Neural cell (in vitro differentiated cells): ENCODE data around the gene PACS1. TPM values are rescaled to one million over a fixed set of nuclear protein-coding genes. Genes with fewer than 3 reads are reported as not detected.

Experiments used
- H2AFZ ChIP-seq: fragments of 200-600, 300-800 bp; sonication (generic), shearing (Covaris generic); 2 replicates; pipeline ENCODE4 v1.6.0; 2014; ENCODE audit warnings: low read depth, mild to moderate bottlenecking, antibody characterized with exemption, low read length, moderate library complexity
- H3F3A ChIP-seq: fragments of 200-600 bp; shearing (Covaris generic); 2 replicates; pipeline ENCODE4 v1.6.1; 2016; ENCODE audit warnings: mild to moderate bottlenecking, moderate library complexity, mixed read lengths, antibody characterized with exemption, low read length; ENCODE audit not compliant: insufficient read depth, poor library complexity, severe bottlenecking
- H3K27ac ChIP-seq: fragments of 200-600, 300-800 bp; sonication (generic), shearing (Covaris generic); 2 replicates; pipeline ENCODE4 v1.5.1; 2014; ENCODE audit warnings: mild to moderate bottlenecking, low read length, moderate library complexity
- H3K27me3 ChIP-seq: fragments of 300-800, 200-600 bp; sonication (generic), shearing (Covaris generic); 2 replicates; pipeline ENCODE4 v1.6.0; 2014; ENCODE audit warnings: mild to moderate bottlenecking, low read depth, low read length, moderate library complexity; ENCODE audit not compliant: insufficient read depth
- H3K36me3 ChIP-seq: fragments of 300-800, 200-600 bp; sonication (generic), shearing (Covaris generic); 2 replicates; pipeline ENCODE4 v1.5.1; 2014; ENCODE audit warnings: mild to moderate bottlenecking, antibody characterized with exemption, low read length, moderate library complexity; ENCODE audit not compliant: insufficient read depth
- H3K4me2 ChIP-seq: fragments of 300-800, 200-600 bp; sonication (generic), shearing (Covaris generic); 2 replicates; pipeline ENCODE4 v1.6.0; 2014; ENCODE audit warnings: mild to moderate bottlenecking, low read length
- H3K4me3 ChIP-seq: fragments of 300-800, 200-600 bp; sonication (generic), shearing (Covaris generic); 2 replicates; pipeline ENCODE4 v1.5.1; 2014; ENCODE audit warnings: mild to moderate bottlenecking, low read length, moderate library complexity
- H3K79me2 ChIP-seq: fragments of 200-600 bp; shearing (Covaris generic); replicated peaks from 2 replicates; pipeline ENCODE4 v1.6.0; 2014; ENCODE audit warnings: mild to moderate bottlenecking, low read length, moderate library complexity; ENCODE audit not compliant: insufficient read depth
- H3K9ac ChIP-seq: fragments of 300-800, 200-600 bp; sonication (generic), shearing (Covaris generic); 2 replicates; pipeline ENCODE4 v1.6.1; 2016; ENCODE audit warnings: mild to moderate bottlenecking, low read length, mixed read lengths
- H3K9me2 ChIP-seq: fragments of 200-600 bp; shearing (Covaris generic); 2 replicates; pipeline ENCODE4 v1.6.1; 2016; ENCODE audit warnings: mild to moderate bottlenecking, low read length, mixed read lengths; ENCODE audit not compliant: insufficient read depth
- H3K9me3 ChIP-seq: fragments of 200-600, 300-800 bp; sonication (generic), shearing (Covaris generic); 2 replicates; pipeline ENCODE4 v1.6.1; 2016; ENCODE audit warnings: mild to moderate bottlenecking, mixed run types, low read length, moderate library complexity, mixed read lengths
- H4K20me1 ChIP-seq: fragments of 200-600 bp; shearing (Covaris generic); 2 replicates; pipeline ENCODE4 v1.6.1; 2016; ENCODE audit warnings: mild to moderate bottlenecking, mixed run types; ENCODE audit not compliant: insufficient read depth
- CTCF ChIP-seq: fragments of 450-650 bp; IDR thresholded peaks from 2 replicates; pipeline ENCODE4 v1.5.1; 2014; ENCODE audit warnings: antibody characterized with exemption, mild to moderate bottlenecking, moderate library complexity; ENCODE audit not compliant: poor library complexity, severe bottlenecking
- EP300 ChIP-seq: fragments of 450-650 bp; conservative IDR thresholded peaks from 2 replicates; pipeline ENCODE4 v1.6.1; 2014; ENCODE audit warnings: antibody characterized with exemption, mild to moderate bottlenecking, moderate library complexity; ENCODE audit not compliant: poor library complexity, severe bottlenecking
- EZH2 ChIP-seq: fragments of 200-600, 300-800 bp; shearing (Covaris generic), sonication (generic); IDR thresholded peaks from 2 replicates; pipeline ENCODE4 v1.6.1; 2014; ENCODE audit warnings: antibody characterized with exemption, low read length, borderline replicate concordance, mild to moderate bottlenecking; ENCODE audit not compliant: insufficient read depth, poor library complexity, severe bottlenecking
- MXI1 ChIP-seq: fragments of 450-650 bp; conservative IDR thresholded peaks from 2 replicates; pipeline ENCODE4 v1.6.1; 2014; ENCODE audit warnings: antibody characterized with exemption, mild to moderate bottlenecking; ENCODE audit not compliant: poor library complexity, severe bottlenecking
- POLR2AphosphoS5 ChIP-seq: IDR thresholded peaks from 2 replicates; pipeline ENCODE4 v1.6.1; 2012
- RAD21 ChIP-seq: fragments of 450-650 bp; conservative IDR thresholded peaks from 2 replicates; pipeline ENCODE4 v1.6.1; 2014; ENCODE audit warnings: antibody characterized with exemption, mild to moderate bottlenecking, moderate library complexity
- REST ChIP-seq: IDR thresholded peaks from 2 replicates; pipeline ENCODE4 v1.6.1; 2012; ENCODE audit warnings: borderline replicate concordance
- SMC3 ChIP-seq: fragments of 450-650 bp; conservative IDR thresholded peaks from 2 replicates; pipeline ENCODE4 v1.6.1; 2014; ENCODE audit warnings: antibody characterized with exemption, mild to moderate bottlenecking, moderate library complexity; ENCODE audit not compliant: poor library complexity
- TAF1 ChIP-seq: IDR thresholded peaks from 2 replicates; pipeline ENCODE4 v1.6.1; 2012; ENCODE audit warnings: low read depth
- polyA plus RNA-seq: library from polyadenylated mRNA; depleted of rRNA; stranded (reverse); fragments of >200 nt; gene quantifications from 2 replicates; pipeline ENCODE4 v1.2.3, GENCODE V29; 2014

Gene PACS1
- polyA plus RNA-seq, 1 donor from 2014 or later = 14.4 TPM

DNA sequence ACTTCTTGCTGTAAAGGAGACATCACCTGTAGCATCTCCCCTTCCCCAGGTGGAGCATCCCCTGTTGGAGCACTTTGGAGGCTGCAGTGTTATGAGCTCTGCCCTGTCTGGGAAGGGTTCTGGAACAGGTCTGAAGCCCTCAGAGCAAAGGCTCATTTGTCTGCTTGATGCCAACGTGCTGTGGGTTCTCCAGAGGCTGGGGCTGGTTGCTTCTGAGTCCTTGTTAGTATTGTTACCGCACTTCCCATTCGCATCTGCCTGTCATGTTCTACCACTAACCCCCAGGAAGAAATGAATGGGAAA, 73.1 kb downstream of the PACS1 start:
- Histone ChIP-seq H3K4me2 (no peak overlapping the region), H3K79me2 (no peaks in the 10 kb centered on the region), H3K9ac (no peak overlapping the region), H3K36me3 (no peaks in the 10 kb centered on the region), H3K4me3 (no peak overlapping the region), H3F3A (no peaks in the 10 kb centered on the region), H3K9me2 (no peaks in the 10 kb centered on the region), H3K27me3 (no peaks in the 10 kb centered on the region), H3K9me3 (no peaks in the 10 kb centered on the region), H3K27ac (no peak overlapping the region), H4K20me1 (no peaks in the 10 kb centered on the region), H2AFZ (no peak overlapping the region)
- no peak for TF ChIP-seq MXI1
- no peak for TF ChIP-seq REST
- TF ChIP-seq CTCF = no peak

DNA sequence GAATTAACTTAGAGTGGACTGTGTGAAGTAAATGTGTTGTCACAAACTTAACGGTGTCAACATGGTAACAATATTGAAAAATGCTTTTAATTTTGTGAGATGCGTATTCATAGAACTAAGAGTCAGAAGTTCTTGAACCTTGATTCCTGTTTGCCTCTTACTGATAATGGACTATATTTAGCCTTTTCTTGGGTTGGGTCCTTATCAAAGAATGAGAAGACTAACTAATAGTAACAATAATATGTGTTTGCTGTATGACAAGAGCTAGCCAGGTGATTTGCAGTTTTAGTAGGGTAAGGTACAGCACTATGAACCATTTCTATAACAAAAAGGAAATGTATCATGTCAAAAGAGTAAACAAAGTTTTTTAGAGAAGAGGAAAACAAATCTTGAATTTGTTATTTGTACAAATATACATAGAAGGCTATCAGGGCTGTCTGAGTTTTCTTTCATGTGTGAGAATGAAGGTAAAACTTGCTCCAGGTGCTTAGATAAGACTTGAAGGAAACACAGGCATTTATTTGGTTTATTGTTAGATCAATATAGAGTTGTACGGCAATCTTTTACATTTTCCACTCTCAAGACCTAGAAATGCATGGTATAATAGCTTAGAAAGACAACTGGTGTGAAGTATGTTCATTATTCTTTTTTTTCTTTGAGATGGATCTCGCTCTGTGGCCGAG, 74.1 kb downstream of the PACS1 start:
- Histone ChIP-seq H3K4me2 (no peak overlapping the region), H3K9me3 (no peaks in the 10 kb centered on the region), H3K36me3 (no peaks in the 10 kb centered on the region), H2AFZ (no peak overlapping the region), H3K27me3 (no peaks in the 10 kb centered on the region), H3K79me2 (no peaks in the 10 kb centered on the region), H3F3A (no peaks in the 10 kb centered on the region), H3K27ac (no peak overlapping the region), H3K9ac (no peak overlapping the region), H3K9me2 (no peaks in the 10 kb centered on the region), H4K20me1 (no peaks in the 10 kb centered on the region), H3K4me3 (no peak overlapping the region)
- TF ChIP-seq SMC3 (no peak), POLR2AphosphoS5 (no peak), REST (no peak), EP300 (no peak), TAF1 (no peak), RAD21 (no peak), CTCF (no peak), EZH2 (no peak), MXI1 (no peak)
